ENCODE results near the gene USP4.

USP4 gene

GRCh38 chr3:49278548-49278947 lies 61.3 kb downstream of the USP4 start:
- TF ChIP-seq, protein P1, sequence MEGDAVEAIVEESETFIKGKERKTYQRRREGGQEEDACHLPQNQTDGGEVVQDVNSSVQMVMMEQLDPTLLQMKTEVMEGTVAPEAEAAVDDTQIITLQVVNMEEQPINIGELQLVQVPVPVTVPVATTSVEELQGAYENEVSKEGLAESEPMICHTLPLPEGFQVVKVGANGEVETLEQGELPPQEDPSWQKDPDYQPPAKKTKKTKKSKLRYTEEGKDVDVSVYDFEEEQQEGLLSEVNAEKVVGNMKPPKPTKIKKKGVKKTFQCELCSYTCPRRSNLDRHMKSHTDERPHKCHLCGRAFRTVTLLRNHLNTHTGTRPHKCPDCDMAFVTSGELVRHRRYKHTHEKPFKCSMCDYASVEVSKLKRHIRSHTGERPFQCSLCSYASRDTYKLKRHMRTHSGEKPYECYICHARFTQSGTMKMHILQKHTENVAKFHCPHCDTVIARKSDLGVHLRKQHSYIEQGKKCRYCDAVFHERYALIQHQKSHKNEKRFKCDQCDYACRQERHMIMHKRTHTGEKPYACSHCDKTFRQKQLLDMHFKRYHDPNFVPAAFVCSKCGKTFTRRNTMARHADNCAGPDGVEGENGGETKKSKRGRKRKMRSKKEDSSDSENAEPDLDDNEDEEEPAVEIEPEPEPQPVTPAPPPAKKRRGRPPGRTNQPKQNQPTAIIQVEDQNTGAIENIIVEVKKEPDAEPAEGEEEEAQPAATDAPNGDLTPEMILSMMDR (conservative IDR thresholded peaks at IDR 0.05; ENCODE audit: low read depth) = no peak
- ChIA-PET CTCF (interaction anchor here (0.7 to 1.2 kb wide), 2 partner anchors 11 to 108 kb away, joined by 3 to 6 read pairs; no protein-coding TSS in a partner anchor), POLR2A (ENCODE audit: low non-redundant PET) (interaction anchor here (0.7 kb wide), 1 partner anchor 37 kb away, joined by 3 read pairs; no protein-coding TSS in a partner anchor)
- peak overlapping the region; percentile 88 for H3K27ac ChIP-seq
- DNase-seq (ENCODE audit: low spot score) = no peak

DNA sequence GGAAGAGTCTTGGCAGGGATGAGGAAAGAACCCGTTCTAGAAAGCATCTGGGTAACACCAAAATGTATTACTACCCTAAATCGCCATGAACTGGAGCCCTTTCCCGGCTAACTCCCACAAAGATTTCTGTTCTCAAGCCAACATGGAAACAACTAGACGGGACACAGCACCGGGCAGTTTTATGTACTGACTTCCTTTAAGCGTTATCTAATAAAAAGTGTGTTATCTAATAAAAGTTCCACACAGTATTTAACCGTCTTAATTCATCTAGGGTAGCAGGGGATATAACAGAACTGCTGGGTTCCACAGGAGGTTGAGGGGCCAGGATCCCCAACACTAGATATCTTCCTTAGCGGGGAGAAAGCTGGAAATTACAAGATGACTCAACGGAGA lies 62.5 kb downstream of the USP4 start:
- DNase-seq (ENCODE audit: low spot score) = no peak
- TF ChIP-seq, protein P1 (conservative IDR thresholded peaks at IDR 0.05; ENCODE audit: low read depth) = no peak
- ChIA-PET POLR2A (ENCODE audit: low non-redundant PET) (no interaction called here), CTCF (interaction anchor here (0.6 kb wide), 2 partner anchors 106 to 513 kb away, joined by 3 to 4 read pairs; partner anchors contain the start of gene KLHDC8B)
- peak overlapping the region; percentile 88 for H3K27ac ChIP-seq

DNA sequence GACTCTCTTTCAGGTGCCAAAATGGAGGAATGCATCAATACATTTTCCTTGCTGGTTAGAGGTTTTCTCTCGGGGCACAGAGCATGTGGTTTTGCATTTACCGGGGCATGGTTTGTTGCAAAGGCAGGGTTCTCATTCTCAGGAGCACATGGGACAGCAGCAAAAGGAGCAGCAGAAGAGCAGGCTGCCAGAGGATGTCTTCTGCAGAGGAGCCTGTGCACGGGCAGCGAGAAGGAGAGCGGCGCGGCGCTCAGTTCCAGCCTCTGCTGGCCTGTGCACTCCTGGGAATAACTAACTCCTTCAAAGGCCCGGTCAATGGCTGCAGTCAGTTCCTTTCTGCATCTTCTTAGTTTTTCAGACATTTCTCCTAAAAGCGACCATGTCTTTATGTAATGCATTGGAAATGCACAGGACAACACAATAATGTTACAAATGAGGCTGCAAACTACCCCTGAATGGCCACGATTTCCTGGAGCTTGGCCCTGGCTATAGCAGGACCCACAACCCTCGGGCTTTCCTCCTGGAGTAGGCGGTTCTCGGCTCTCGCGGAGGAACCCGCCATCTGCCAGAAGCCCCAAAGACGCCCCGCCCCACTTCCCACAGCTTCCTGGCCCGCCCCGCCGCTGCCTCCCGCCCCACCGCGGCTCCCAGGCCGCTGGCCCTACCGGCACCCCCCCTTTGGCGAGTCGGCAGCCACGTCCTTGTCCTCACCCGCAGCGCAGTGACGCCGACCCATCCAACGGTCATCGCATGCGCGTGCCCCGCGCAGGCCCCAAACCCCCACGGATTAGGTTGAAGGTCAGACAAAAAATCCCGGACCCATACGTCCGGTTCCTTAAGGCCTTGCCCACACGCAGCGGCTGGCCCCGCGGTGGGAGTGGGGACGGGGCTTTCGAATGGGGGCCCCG lies 63.1 kb downstream of the USP4 start, which contains the start of gene C3orf62:
C3orf62 (minus strand) TSS at position 758 of the 908 bp plus-strand sequence; CDS start at position 398, 360 bp downstream.
- H3K27ac ChIP-seq = peak within 1 kb of the TSS; percentile 88
- DNase-seq (ENCODE audit: low spot score) = peak; percentile 53
- ChIA-PET POLR2A (ENCODE audit: low non-redundant PET) (no interaction called here), CTCF (interaction anchor here (0.6 kb wide), 1 partner anchor 512 kb away, joined by 4 read pairs; no protein-coding TSS in a partner anchor)
- TF ChIP-seq, protein P1 (conservative IDR thresholded peaks at IDR 0.05; ENCODE audit: low read depth) = no peak

- ChIA-PET POLR2A (ENCODE audit: low non-redundant PET) (no interaction called here), CTCF (no interaction called here)
- no peak for DNase-seq (ENCODE audit: low spot score)
- peak overlapping the region; percentile 13 for H3K27ac ChIP-seq
- TF ChIP-seq, protein P1 (conservative IDR thresholded peaks at IDR 0.05; ENCODE audit: low read depth) = no peak
Measured at GRCh38 chr3:49273825-49274532, 65.9 kb downstream of the USP4 start.

DNA sequence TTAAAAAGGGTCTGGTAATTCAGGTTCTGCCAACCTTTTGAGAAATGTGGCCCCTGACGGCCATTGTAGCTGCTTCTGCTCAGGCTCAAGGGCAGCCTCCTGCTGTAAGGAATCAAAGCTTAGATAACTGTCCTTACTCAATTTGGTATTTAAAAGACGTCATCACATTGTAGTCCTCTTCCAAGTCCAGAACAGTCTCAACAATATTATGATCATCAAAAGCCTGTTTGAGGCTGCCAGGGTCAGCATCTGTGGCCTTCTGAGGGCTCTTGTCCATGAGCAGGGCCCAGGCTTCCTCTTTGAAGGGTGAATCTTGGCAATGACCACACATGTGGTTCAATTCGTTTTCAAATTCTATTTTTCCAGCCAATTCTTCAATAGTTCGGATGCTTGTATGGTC lies 68.8 kb downstream of the USP4 start:
- H3K27ac ChIP-seq = no peak overlapping the region
- DNase-seq (ENCODE audit: low spot score) = no peak
- ChIA-PET CTCF (no interaction called here), POLR2A (ENCODE audit: low non-redundant PET) (no interaction called here)
- TF ChIP-seq, protein P1 (conservative IDR thresholded peaks at IDR 0.05; ENCODE audit: low read depth) = no peak

GRCh38 chr3:49270156-49270500 lies 69.7 kb downstream of the USP4 start:
- DNase-seq (ENCODE audit: low spot score) = no peak
- TF ChIP-seq, protein P1 (conservative IDR thresholded peaks at IDR 0.05; ENCODE audit: low read depth) = no peak
- ChIA-PET POLR2A (ENCODE audit: low non-redundant PET) (no interaction called here), CTCF (no interaction called here)
- H3K27ac ChIP-seq = no peak overlapping the region

Measured in RWPE1 (cell line).